ENCODE results near the gene B4GAT1. TPM values are rescaled to one million over a fixed set of nuclear protein-coding genes. Genes with fewer than 3 reads are reported as not detected.

B4GAT1 gene
- total RNA-seq, 8 experiments from 2014 or later: 18.8 to 161 (median 44.9) TPM

Other genes with a start within 250 kb of the B4GAT1 start
- 10 to 100 TPM in 7 of 8 experiments, 1 to 10 TPM in 1; 8.2 to 44.2 (median 28.3) TPM for gene KLC2, start 89.9 kb downstream of the B4GAT1 start, total RNA-seq
- gene RAB1B, start 79.0 kb downstream of the B4GAT1 start, total RNA-seq: 100 to 1,000 TPM in 2 of 8 experiments, 10 to 100 TPM in 6; 43.1 to 114 (median 88.0) TPM
- 10 to 100 TPM in 5 of 8 experiments, 1 to 10 TPM in 2, under 1 TPM in 1; 0.41 to 53.9 (median 32.4) TPM for gene CNIH2, start 69.5 kb downstream of the B4GAT1 start, total RNA-seq
- 100 to 1,000 TPM in 4 of 8 experiments, 10 to 100 TPM in 4; 58.0 to 172 (median 101) TPM for gene YIF1A, start 58.5 kb downstream of the B4GAT1 start, total RNA-seq
- gene TMEM151A, start 55.7 kb downstream of the B4GAT1 start, total RNA-seq: 1 to 10 TPM in 6 of 8 experiments, under 1 TPM in 1, not detected in 1; 0.63 to 8.3 (median 3.7) TPM
- 100 to 1,000 TPM in 1 of 8 experiments, 10 to 100 TPM in 1, 1 to 10 TPM in 3, under 1 TPM in 3; 0.27 to 126 (median 3.8) TPM for gene CD248, start 30.6 kb downstream of the B4GAT1 start, total RNA-seq
- 10 to 100 TPM in 1 of 8 experiments, 1 to 10 TPM in 5, under 1 TPM in 2; 0.60 to 24.5 (median 4.4) TPM for gene RIN1, start 11.2 kb downstream of the B4GAT1 start, total RNA-seq
- gene BRMS1, start 2.5 kb downstream of the B4GAT1 start, total RNA-seq: 10 to 100 TPM; 17.5 to 55.5 (median 34.7) TPM
- 10 to 100 TPM in 2 of 8 experiments, 1 to 10 TPM in 5, under 1 TPM in 1; 0.56 to 15.7 (median 3.5) TPM for gene SLC29A2, start 24.1 kb upstream of the B4GAT1 start, total RNA-seq
- gene NPAS4, start 73.4 kb upstream of the B4GAT1 start, total RNA-seq: 10 to 100 TPM in 1 of 8 experiments, 1 to 10 TPM in 2, under 1 TPM in 5; 0.10 to 19.1 (median 0.32) TPM
- 10 to 100 TPM; 19.5 to 66.0 (median 25.3) TPM for gene MRPL11, start 91.2 kb upstream of the B4GAT1 start, total RNA-seq
- gene PELI3, start 119.3 kb upstream of the B4GAT1 start, total RNA-seq: 10 to 100 TPM in 5 of 8 experiments, 1 to 10 TPM in 3; 5.4 to 16.9 (median 11.1) TPM
- 10 to 100 TPM; 26.3 to 74.9 (median 35.4) TPM for gene DPP3, start 132.8 kb upstream of the B4GAT1 start, total RNA-seq
- 10 to 100 TPM; 20.7 to 54.3 (median 27.6) TPM for gene BBS1, start 163.0 kb upstream of the B4GAT1 start, total RNA-seq
- 10 to 100 TPM in 2 of 8 experiments, 1 to 10 TPM in 6; 5.2 to 12.7 (median 8.4) TPM for gene ZDHHC24, start 198.4 kb upstream of the B4GAT1 start, total RNA-seq
- gene ACTN3, start 199.3 kb upstream of the B4GAT1 start, total RNA-seq: under 1 TPM in 4 of 8 experiments, not detected in 4; 0.05 to 0.18 (median 0.10) TPM
- 10 to 100 TPM in 5 of 8 experiments, 1 to 10 TPM in 3; 5.4 to 46.1 (median 22.8) TPM for gene CTSF, start 221.0 kb upstream of the B4GAT1 start, total RNA-seq
- gene CCDC87, start 245.4 kb upstream of the B4GAT1 start, total RNA-seq: under 1 TPM; 0.36 to 0.96 (median 0.67) TPM
- 10 to 100 TPM; 29.6 to 61.9 (median 36.6) TPM for gene CCS, start 245.6 kb upstream of the B4GAT1 start, total RNA-seq

Data from motor neuron (in vitro differentiated cells).